Ovary (tissue), 3 donors: ENCODE results near the gene CMTM4.

Source experiments
- EP300 ChIP-seq: sonication (generic); formaldehyde crosslinking; IDR thresholded peaks from one replicate; pipeline ENCODE4 v1.6.1; 2017; ENCODE audit warnings: antibody characterized with exemption
- POLR2A ChIP-seq: fragments of 450-650 bp; IDR thresholded peaks from one replicate; pipeline ENCODE4 v1.6.1; 2017; ENCODE audit warnings: antibody characterized with exemption, mild to moderate bottlenecking, moderate library complexity
- TF ChIP-seq, protein P1 (sequence below), 3 donors: fragments of 450-650 bp in 2 of 3; fragments of 200-600 bp in 1 of 3; IDR thresholded peaks; one replicate each; pipeline versions ENCODE4 v1.5.1 to v1.8.0; 2016 to 2022; ENCODE audit warnings: antibody characterized with exemption in 3 of 3, mild to moderate bottlenecking in 1 of 3
- donor health status: DM: no; HTN: no; CAD: no.

DNA sequence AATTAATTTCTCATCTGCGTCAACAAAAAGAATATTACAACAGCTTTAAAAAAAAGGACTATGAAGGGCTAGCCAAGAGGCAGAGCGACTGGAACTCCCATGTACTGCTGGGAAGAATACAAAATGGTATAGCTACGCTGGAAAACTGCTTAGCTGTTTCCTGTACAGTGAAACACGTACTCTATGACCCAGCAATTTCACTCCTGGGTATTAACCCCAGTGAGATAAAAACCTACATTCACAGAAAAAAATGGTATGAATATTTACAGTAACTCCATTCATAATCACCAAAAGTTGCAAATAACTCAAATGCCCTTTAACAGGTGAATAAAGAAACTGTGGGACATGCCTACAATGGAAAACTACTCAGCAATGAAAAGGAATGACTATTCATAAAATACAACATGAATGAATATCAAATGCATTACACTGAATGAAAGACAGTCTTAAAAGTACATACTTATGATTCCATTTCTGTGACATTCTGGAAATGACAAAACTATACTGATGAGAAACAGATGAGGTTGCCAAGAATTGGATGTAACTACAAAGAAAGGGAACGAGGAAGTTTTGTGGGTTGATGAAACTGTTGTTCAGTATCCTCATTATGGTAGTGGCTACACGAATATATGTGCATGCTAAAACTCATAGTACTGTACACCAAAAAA lies 27.6 kb downstream of the CMTM4 start:
- TF ChIP-seq POLR2A = no peak
- TF ChIP-seq, protein P1, sequence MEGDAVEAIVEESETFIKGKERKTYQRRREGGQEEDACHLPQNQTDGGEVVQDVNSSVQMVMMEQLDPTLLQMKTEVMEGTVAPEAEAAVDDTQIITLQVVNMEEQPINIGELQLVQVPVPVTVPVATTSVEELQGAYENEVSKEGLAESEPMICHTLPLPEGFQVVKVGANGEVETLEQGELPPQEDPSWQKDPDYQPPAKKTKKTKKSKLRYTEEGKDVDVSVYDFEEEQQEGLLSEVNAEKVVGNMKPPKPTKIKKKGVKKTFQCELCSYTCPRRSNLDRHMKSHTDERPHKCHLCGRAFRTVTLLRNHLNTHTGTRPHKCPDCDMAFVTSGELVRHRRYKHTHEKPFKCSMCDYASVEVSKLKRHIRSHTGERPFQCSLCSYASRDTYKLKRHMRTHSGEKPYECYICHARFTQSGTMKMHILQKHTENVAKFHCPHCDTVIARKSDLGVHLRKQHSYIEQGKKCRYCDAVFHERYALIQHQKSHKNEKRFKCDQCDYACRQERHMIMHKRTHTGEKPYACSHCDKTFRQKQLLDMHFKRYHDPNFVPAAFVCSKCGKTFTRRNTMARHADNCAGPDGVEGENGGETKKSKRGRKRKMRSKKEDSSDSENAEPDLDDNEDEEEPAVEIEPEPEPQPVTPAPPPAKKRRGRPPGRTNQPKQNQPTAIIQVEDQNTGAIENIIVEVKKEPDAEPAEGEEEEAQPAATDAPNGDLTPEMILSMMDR (IDR thresholded peaks at IDR 0.05) = no peak
- TF ChIP-seq EP300 = no peak
